Lung (tissue), 12 donors: ENCODE data around the gene FGFR1OP2. TPM values are rescaled to one million over a fixed set of nuclear protein-coding genes. Genes with fewer than 3 reads are reported as not detected.

Source experiments
- ATAC-seq: fragments of 200-7000 bp; cut with Tn5 transposase; one replicate; pipeline ENCODE4 v1.9.1; 2020; ENCODE audit warnings: moderate number of reproducible peaks; ENCODE audit not compliant: insufficient read depth, low FRiP score
- DNase-seq, 3 donors: peaks; one replicate each; pipeline ENCODE4 v3.0.0-alpha.2; 2013 to 2017
- H3K27ac ChIP-seq, 2 donors: one replicate each; pipeline ENCODE4 v1.5.1; 2013; ENCODE audit warnings: mild to moderate bottlenecking in 2 of 2, moderate library complexity in 2 of 2, control low read depth in 1 of 2, inconsistent platforms in 1 of 2, low read depth in 1 of 2, low read length in 1 of 2
- H3K27me3 ChIP-seq, 3 donors: one replicate each; pipeline ENCODE4 v1.5.1; 2013; ENCODE audit warnings: low read length in 2 of 3; ENCODE audit not compliant: control insufficient read depth in 3 of 3, insufficient read depth in 3 of 3
- H3K36me3 ChIP-seq, 4 donors: one replicate each; pipeline ENCODE4 v1.5.1; 2013; ENCODE audit warnings: low read length in 4 of 4, mild to moderate bottlenecking in 1 of 4, moderate library complexity in 1 of 4; ENCODE audit not compliant: control insufficient read depth in 4 of 4, insufficient read depth in 4 of 4
- H3K4me1 ChIP-seq, 5 donors: one replicate each; pipeline ENCODE4 v1.5.1; 2013; ENCODE audit warnings: low read length in 5 of 5, mild to moderate bottlenecking in 2 of 5, moderate library complexity in 1 of 5; ENCODE audit not compliant: control insufficient read depth in 5 of 5, insufficient read depth in 5 of 5
- H3K4me3 ChIP-seq: one replicate; pipeline ENCODE4 v1.5.1; 2013; ENCODE audit warnings: mild to moderate bottlenecking, control low read depth, moderate library complexity
- H3K9ac ChIP-seq, 2 donors: one replicate each; pipeline ENCODE4 v1.5.1; 2013; ENCODE audit warnings: low read length in 2 of 2, control low read depth in 1 of 2; ENCODE audit not compliant: insufficient read depth in 1 of 2
- H3K9me3 ChIP-seq, 4 donors: one replicate each; pipeline ENCODE4 v1.5.1; 2013; ENCODE audit warnings: low read length in 3 of 4, mild to moderate bottlenecking in 1 of 4, moderate library complexity in 1 of 4; ENCODE audit not compliant: control insufficient read depth in 4 of 4, insufficient read depth in 3 of 4
- CTCF ChIP-seq: IDR thresholded peaks from 2 replicates; pipeline ENCODE4 v1.5.1; 2012; ENCODE audit warnings: mild to moderate bottlenecking; ENCODE audit errors: control extremely low read depth, extremely low read depth
- WGBS, 2 donors: extraction: QIAGEN DNeasy Blood & Tissue Kit; methylation state at CpG; one replicate each; pipeline ENCODE4 v1.1.7; 2013; 5-methylcytosine and 5-hydroxymethylcytosine counted together
- polyA plus RNA-seq, 2 donors: library from polyadenylated mRNA; stranded (reverse); fragments of 200-250 nt; gene quantifications; one replicate each; pipeline ENCODE4 v1.2.1, GENCODE V29; 2013
- total RNA-seq, 2 donors: library from RNA; depleted of rRNA in 1 of 2; stranded (reverse); fragments of >200 nt in 1 of 2; gene quantifications; one replicate each; pipeline ENCODE4 v1.2.1, GENCODE V29; 2014 to 2021
- donor health status: control.
- donor health status: control.
- donor health status: Bipolar disorder and iron deficiency.
- donor health status: healthy.
- donor health status: DM: yes; HTN: yes; CAD: no.

Gene FGFR1OP2
- total and polyA plus RNA-seq, 4 donors = 32.8 to 110 (median 39.2) TPM

GRCh38 chr12:26987634-26988424 is 49.6 kb downstream of the FGFR1OP2 start:
- no peak overlapping the region for H3K9ac ChIP-seq
- ATAC-seq = no peak
- H3K27ac ChIP-seq = no peak overlapping the region
- TF ChIP-seq CTCF = no peak
- peaks cover under 1 to 9% (median 2%) of the 10 kb centered on the region in 4 donors for H3K36me3 ChIP-seq
- H3K27me3 ChIP-seq = no peaks in the 10 kb centered on the region
- peaks cover 0 to 13% (median 6%) of the 10 kb centered on the region in 5 donors for H3K4me1 ChIP-seq
- 83% methylated on average over 10 of the region's 10 CpGs for WGBS, 2 donors
- DNase-seq = peak in 2 of 3 donors; percentile 82 to 84
- H3K9me3 ChIP-seq = peaks cover 0 to 2% (median 0%) of the 10 kb centered on the region in 4 donors
- no peak overlapping the region for H3K4me3 ChIP-seq

GRCh38 chr12:26988703-26989102 is 50.4 kb downstream of the FGFR1OP2 start:
- Histone ChIP-seq H3K4me3 (no peak overlapping the region), H3K27me3 (no peaks in the 10 kb centered on the region), H3K27ac (no peak overlapping the region), H3K9me3 (peaks cover 0 to 2% (median 0%) of the 10 kb centered on the region in 4 donors), H3K36me3 (peaks cover 0 to 12% (median 2%) of the 10 kb centered on the region in 4 donors), H3K9ac (no peak overlapping the region), H3K4me1 (peaks cover 0 to 13% (median 6%) of the 10 kb centered on the region in 5 donors)
- no peak for DNase-seq
- TF ChIP-seq CTCF = no peak
- ATAC-seq = no peak
- 88 to 91% methylated on average over 4 of the region's 4 CpGs for WGBS, 2 donors

- H3K36me3 ChIP-seq = peaks cover 0 to 14% (median 5%) of the 10 kb centered on the region in 4 donors
- peaks cover 0 to 2% (median 0%) of the 10 kb centered on the region in 4 donors for H3K9me3 ChIP-seq
- H3K9ac ChIP-seq = no peak overlapping the region
- peak overlapping the region in 1 of 2 donors; percentile 24 for H3K27ac ChIP-seq
- peaks cover 0 to 13% (median 6%) of the 10 kb centered on the region in 5 donors for H3K4me1 ChIP-seq
- TF ChIP-seq CTCF = no peak
- no peak overlapping the region for H3K4me3 ChIP-seq
- H3K27me3 ChIP-seq = no peaks in the 10 kb centered on the region
- WGBS, 2 donors = 82 to 84% methylated on average over 4 of the region's 4 CpGs
- DNase-seq = no peak
- ATAC-seq = no peak
Observed at GRCh38 chr12:26989873-26990272, 51.6 kb downstream of the FGFR1OP2 start.
